Fibroblast of lung (primary cell): ENCODE data around the gene HP. TPM values are rescaled to one million over a fixed set of nuclear protein-coding genes. Genes with fewer than 3 reads are reported as not detected.

ENCODE experiments used
- DNase-seq, 2 donors: peaks; one replicate each; pipeline versions ENCODE4 v3.0.0 to v3.0.0-alpha.2; 2010; ENCODE audit warnings: low read depth in 2 of 2
- H2AFZ ChIP-seq: 2 replicates; pipeline ENCODE4 v1.5.1; 2012; ENCODE audit warnings: low read length, control low read depth, inconsistent platforms
- H3K27ac ChIP-seq: 2 replicates; pipeline ENCODE4 v1.5.1; 2011; ENCODE audit warnings: low read length, control low read depth; ENCODE audit not compliant: insufficient read depth
- H3K27me3 ChIP-seq: 2 replicates; pipeline ENCODE4 v1.5.1; 2011; ENCODE audit warnings: mild to moderate bottlenecking, low read length; ENCODE audit not compliant: control insufficient read depth, insufficient read depth
- H3K36me3 ChIP-seq: 2 replicates; pipeline ENCODE4 v1.5.1; 2011; ENCODE audit warnings: low read length; ENCODE audit not compliant: control insufficient read depth, insufficient read depth
- H3K4me1 ChIP-seq: 2 replicates; pipeline ENCODE4 v1.5.1; 2011; ENCODE audit warnings: low read length; ENCODE audit not compliant: control insufficient read depth, insufficient read depth; ENCODE audit errors: extremely low read depth
- H3K4me2 ChIP-seq: 2 replicates; pipeline ENCODE4 v1.5.1; 2011; ENCODE audit warnings: low read length, control low read depth; ENCODE audit not compliant: insufficient read depth; ENCODE audit errors: extremely low read depth
- H3K4me3 ChIP-seq, 4 experiments: fragments of 200-600 bp in 1 of 4; sonication (generic) in 1 of 4; replicated peaks in 1 of 4; 2 replicates each; pipeline ENCODE4 v1.5.1; 2011 to 2016; ENCODE audit warnings: low read length in 4 of 4, low read depth in 3 of 4, mild to moderate bottlenecking in 3 of 4, control low read depth in 2 of 4, inconsistent platforms in 1 of 4, mixed read lengths in 1 of 4; ENCODE audit not compliant: insufficient read depth in 1 of 4; ENCODE audit errors: control extremely low read depth in 1 of 4
- H3K79me2 ChIP-seq: 2 replicates; pipeline ENCODE4 v1.5.1; 2012; ENCODE audit warnings: mild to moderate bottlenecking, low read length, inconsistent platforms; ENCODE audit not compliant: control insufficient read depth, insufficient read depth
- H3K9ac ChIP-seq: 2 replicates; pipeline ENCODE4 v1.5.1; 2011; ENCODE audit warnings: mild to moderate bottlenecking, low read length, control low read depth; ENCODE audit not compliant: insufficient read depth
- H3K9me3 ChIP-seq: 2 replicates; pipeline ENCODE4 v1.5.1; 2012; ENCODE audit warnings: low read depth, low read length; ENCODE audit not compliant: control insufficient read depth, insufficient read depth
- H4K20me1 ChIP-seq: 2 replicates; pipeline ENCODE4 v1.5.1; 2011; ENCODE audit warnings: low read length; ENCODE audit not compliant: control insufficient read depth, insufficient read depth; ENCODE audit errors: extremely low read depth
- CTCF ChIP-seq, 2 donors: IDR thresholded peaks in 1 of 2; conservative IDR thresholded peaks in 1 of 2; 1 replicate in 1 of 2; 2 replicates in 1 of 2; pipeline ENCODE4 v1.5.1; 2011 to 2012; ENCODE audit warnings: low read length in 2 of 2, control low read depth in 1 of 2, inconsistent platforms in 1 of 2, low read depth in 1 of 2, mild to moderate bottlenecking in 1 of 2
- EZH2 ChIP-seq: IDR thresholded peaks from 2 replicates; pipeline ENCODE4 v1.5.1; 2012; ENCODE audit warnings: low read length, control low read depth, mild to moderate bottlenecking; ENCODE audit errors: missing control alignments
- polyA plus RNA-seq, 2 donors: library from polyadenylated mRNA; depleted of rRNA in 1 of 2; stranded (reverse) in 1 of 2; unstranded in 1 of 2; fragments of >200 nt; gene quantifications; 2 replicates each; pipeline ENCODE4 v1.2.1, GENCODE V29; 2011 to 2012; ENCODE audit warnings: missing spikeins in 1 of 2
- total RNA-seq: library from RNA; depleted of rRNA; stranded (reverse); fragments of >200 nt; gene quantifications from 2 replicates; pipeline ENCODE4 v1.2.1, GENCODE V29; 2014

The HP gene
- total and polyA plus RNA-seq, 2 donors (not counting 1 experiment from before 2014, with no cell fraction given) = not detected

DNA sequence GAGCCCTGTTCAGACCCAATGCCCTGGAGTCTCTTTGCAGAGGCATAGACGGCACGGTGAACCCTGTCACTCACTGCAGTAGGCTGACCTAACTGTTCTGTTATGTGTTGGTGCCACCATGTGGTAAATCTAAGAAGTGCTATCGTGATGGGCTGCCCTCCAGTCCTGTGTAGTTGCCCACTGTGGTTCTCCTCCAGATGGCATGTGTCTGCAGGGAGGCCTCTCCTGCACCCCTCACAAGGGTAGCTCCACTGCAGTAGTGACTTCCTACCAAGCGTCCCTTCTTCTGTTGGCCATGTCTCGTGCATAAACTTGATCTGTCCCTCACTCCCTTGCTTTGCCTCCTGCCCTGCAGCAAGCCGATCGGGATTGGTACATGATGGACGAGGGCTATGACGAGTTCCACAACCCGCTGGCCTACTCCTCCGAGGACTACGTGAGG lies 45.1 kb downstream of the HP start:
- Histone ChIP-seq H2AFZ (no peak overlapping the region), H3K9me3 (no peaks in the 10 kb centered on the region), H3K9ac (no peak overlapping the region), H3K4me1 (peaks cover 2% of the 10 kb centered on the region), H3K27ac (no peak overlapping the region), H3K36me3 (peaks cover 45% of the 10 kb centered on the region), H3K27me3 (no peaks in the 10 kb centered on the region), H4K20me1 (no peaks in the 10 kb centered on the region), H3K4me2 (no peak overlapping the region), H3K79me2 (peaks cover 23% of the 10 kb centered on the region), H3K4me3 (no peak overlapping the region)
- peak; percentile 38 to 51 for TF ChIP-seq CTCF (conservative IDR thresholded peaks at IDR 0.05 in 1 of 2, IDR thresholded peaks at IDR 0.05 in 1 of 2; ENCODE audit: low read depth in 1 of 2, low read length in 2 of 2)
- no peak for TF ChIP-seq EZH2
- DNase-seq = peak; percentile 28 to 51

- H3K4me3 ChIP-seq = no peak overlapping the region
- no peak for TF ChIP-seq CTCF (conservative IDR thresholded peaks at IDR 0.05 in 1 of 2, IDR thresholded peaks at IDR 0.05 in 1 of 2; ENCODE audit: low read depth in 1 of 2, low read length in 2 of 2)
- TF ChIP-seq EZH2 = no peak
- H3K79me2 ChIP-seq = peaks cover 5% of the 10 kb centered on the region
- no peaks in the 10 kb centered on the region for H3K4me1 ChIP-seq
- H3K27me3 ChIP-seq = no peaks in the 10 kb centered on the region
- no peak for DNase-seq
- H3K36me3 ChIP-seq = peaks cover 52% of the 10 kb centered on the region
- no peak overlapping the region for H3K27ac ChIP-seq
- H4K20me1 ChIP-seq = no peaks in the 10 kb centered on the region
- no peaks in the 10 kb centered on the region for H3K9me3 ChIP-seq
- H3K9ac ChIP-seq = no peak overlapping the region
- no peak overlapping the region for H3K4me2 ChIP-seq
- no peak overlapping the region for H2AFZ ChIP-seq
Observed at GRCh38 chr16:72101195-72101594, 46.9 kb downstream of the HP start.

GRCh38 chr16:72104905-72105304 lies 50.6 kb downstream of the HP start:
- Histone ChIP-seq H3K36me3 (peaks cover 42% of the 10 kb centered on the region), H4K20me1 (no peaks in the 10 kb centered on the region), H3K4me2 (no peak overlapping the region), H3K4me3 (no peak overlapping the region), H3K9ac (no peak overlapping the region), H3K27me3 (no peaks in the 10 kb centered on the region), H3K27ac (no peak overlapping the region), H3K4me1 (no peaks in the 10 kb centered on the region), H3K79me2 (no peaks in the 10 kb centered on the region), H2AFZ (no peak overlapping the region), H3K9me3 (no peaks in the 10 kb centered on the region)
- no peak for DNase-seq
- TF ChIP-seq EZH2 (no peak), CTCF (conservative IDR thresholded peaks at IDR 0.05 in 1 of 2, IDR thresholded peaks at IDR 0.05 in 1 of 2; ENCODE audit: low read depth in 1 of 2, low read length in 2 of 2) (no peak)
